Epithelial cell of esophagus (primary cell): ENCODE measurements around the gene CYB561D2.

Experiments used
- DNase-seq: peaks from one replicate; pipeline ENCODE4 v3.0.0; 2010; ENCODE audit warnings: low read depth
- H3K4me3 ChIP-seq: 2 replicates; pipeline ENCODE4 v1.5.1; 2011; ENCODE audit warnings: mild to moderate bottlenecking, low read length, control low read depth
- TF ChIP-seq, protein P1 (sequence below): IDR thresholded peaks from 2 replicates; pipeline ENCODE4 v1.5.1; 2011; ENCODE audit warnings: low read depth, mild to moderate bottlenecking, low read length, control low read depth, inconsistent platforms; ENCODE audit not compliant: insufficient read depth; ENCODE audit errors: missing control alignments

CYB561D2 gene

DNA sequence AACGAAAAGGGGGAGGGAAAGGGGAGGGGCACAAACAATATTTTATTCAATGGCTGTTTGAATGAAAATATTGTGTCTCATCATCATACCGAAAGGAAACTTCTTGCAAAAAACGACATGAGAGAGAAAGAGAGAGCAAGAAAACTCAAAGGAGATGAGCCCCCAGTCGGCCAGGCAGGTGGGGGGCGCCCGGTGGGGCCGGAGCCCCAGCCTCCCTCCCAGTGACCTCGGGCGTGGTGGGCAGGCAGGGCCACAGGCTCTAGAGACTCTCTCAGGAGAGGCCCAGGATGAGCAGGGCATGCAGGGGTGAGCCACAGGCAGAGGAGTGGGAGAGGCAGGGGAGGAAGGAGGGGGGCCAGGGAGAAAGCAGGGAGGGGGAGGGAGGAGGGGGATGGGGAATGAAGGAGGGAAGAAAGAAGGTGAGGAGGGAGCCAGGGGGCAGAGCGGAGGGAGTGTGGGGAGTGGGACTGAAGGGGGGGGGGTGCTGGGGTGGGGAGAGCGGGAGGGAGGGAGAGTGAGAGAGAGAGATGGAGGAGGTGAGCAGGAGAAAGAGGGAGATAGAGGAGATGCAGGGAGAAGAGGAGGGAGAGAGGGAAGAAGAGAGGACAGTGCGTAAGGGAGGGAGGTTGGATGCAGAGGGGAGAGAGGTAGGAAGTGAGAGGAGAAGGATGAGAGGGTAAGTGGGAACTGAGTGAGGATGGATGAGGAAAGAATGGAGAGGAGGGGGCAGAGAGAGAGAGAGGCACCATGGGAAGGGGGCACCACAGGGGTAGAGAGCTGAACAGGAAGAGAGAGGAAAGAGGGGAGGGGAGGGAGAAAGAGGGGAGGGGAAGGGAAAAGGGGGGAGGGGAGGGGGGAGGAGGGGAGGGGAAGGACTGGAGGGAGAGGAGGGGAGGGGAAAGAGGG, 22.7 kb downstream of the CYB561D2 start:
- no peak overlapping the region for H3K4me3 ChIP-seq
- TF ChIP-seq, protein P1, sequence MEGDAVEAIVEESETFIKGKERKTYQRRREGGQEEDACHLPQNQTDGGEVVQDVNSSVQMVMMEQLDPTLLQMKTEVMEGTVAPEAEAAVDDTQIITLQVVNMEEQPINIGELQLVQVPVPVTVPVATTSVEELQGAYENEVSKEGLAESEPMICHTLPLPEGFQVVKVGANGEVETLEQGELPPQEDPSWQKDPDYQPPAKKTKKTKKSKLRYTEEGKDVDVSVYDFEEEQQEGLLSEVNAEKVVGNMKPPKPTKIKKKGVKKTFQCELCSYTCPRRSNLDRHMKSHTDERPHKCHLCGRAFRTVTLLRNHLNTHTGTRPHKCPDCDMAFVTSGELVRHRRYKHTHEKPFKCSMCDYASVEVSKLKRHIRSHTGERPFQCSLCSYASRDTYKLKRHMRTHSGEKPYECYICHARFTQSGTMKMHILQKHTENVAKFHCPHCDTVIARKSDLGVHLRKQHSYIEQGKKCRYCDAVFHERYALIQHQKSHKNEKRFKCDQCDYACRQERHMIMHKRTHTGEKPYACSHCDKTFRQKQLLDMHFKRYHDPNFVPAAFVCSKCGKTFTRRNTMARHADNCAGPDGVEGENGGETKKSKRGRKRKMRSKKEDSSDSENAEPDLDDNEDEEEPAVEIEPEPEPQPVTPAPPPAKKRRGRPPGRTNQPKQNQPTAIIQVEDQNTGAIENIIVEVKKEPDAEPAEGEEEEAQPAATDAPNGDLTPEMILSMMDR = no peak
- DNase-seq = no peak

DNA sequence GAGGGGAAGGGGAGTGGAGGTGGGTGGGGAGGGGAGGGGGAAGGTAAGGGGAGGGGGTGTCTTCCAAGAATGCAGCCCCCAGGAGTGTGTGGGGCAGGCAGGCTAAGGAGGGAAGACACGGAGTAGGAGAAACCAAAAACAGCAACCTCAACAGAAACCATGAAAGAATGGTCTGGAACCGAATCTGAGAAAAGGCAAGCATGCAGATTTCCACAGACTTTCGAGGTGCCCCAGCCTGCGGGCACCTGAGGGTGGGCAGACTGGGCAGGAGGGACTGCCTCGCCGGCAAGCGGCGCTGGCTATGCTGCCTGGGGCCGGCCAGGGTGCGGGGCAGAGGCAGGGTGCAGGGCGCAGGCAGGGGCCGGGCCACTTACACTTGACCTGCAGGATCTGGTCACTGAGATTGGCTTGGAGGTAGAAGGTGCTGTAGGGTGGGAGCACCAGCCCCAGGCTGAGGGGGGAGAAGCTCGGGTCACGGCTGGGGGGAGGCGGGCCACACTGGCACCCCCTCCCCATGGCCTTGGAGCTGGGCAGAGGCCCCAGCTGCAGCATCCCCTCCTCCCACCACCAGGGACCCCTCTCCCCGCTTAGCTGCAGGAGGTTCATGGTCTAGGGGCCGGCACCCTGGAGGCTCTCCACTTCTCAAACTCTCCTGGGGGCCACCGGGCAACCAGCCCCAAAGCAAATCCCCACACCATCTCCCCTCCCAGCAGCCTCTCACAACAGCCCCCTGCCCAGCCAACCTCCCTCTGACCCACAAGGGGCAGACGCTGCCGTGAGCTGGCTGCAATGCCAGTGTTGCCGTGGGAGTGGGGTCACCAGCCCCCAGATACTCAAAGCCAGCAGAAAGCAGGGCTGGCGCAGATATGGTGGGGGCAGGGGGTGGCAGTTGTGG, 23.9 kb downstream of the CYB561D2 start:
- no peak overlapping the region for H3K4me3 ChIP-seq
- TF ChIP-seq, protein P1 = no peak
- DNase-seq = no peak

GRCh38 chr3:50375258-50375931, 24.7 kb downstream of the CYB561D2 start:
- no peak for DNase-seq
- TF ChIP-seq, protein P1 = no peak
- H3K4me3 ChIP-seq = no peak overlapping the region

GRCh38 chr3:50378024-50378423, 27.4 kb downstream of the CYB561D2 start:
- TF ChIP-seq, protein P1 = no peak
- no peak overlapping the region for H3K4me3 ChIP-seq
- DNase-seq = no peak

DNA sequence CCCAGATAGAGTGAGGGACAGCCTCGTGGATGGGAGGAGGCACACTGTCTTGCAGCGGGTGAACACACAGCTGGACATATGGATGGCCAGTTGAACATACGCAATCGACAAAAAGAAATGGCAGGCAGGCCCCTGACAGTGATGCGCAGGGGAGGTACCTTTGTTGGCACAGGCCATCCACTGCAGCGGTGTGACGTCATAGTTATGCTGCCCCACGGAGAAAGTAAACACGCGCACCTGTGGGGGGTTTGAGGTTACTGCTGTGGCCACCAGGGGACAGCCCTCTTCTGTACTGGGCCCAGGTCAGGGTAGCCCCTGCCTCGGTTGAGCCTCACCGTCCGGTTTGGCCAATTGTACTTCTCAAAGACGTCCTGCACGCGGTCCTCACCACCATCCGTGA, 28.1 kb downstream of the CYB561D2 start:
- no peak for DNase-seq

DNA sequence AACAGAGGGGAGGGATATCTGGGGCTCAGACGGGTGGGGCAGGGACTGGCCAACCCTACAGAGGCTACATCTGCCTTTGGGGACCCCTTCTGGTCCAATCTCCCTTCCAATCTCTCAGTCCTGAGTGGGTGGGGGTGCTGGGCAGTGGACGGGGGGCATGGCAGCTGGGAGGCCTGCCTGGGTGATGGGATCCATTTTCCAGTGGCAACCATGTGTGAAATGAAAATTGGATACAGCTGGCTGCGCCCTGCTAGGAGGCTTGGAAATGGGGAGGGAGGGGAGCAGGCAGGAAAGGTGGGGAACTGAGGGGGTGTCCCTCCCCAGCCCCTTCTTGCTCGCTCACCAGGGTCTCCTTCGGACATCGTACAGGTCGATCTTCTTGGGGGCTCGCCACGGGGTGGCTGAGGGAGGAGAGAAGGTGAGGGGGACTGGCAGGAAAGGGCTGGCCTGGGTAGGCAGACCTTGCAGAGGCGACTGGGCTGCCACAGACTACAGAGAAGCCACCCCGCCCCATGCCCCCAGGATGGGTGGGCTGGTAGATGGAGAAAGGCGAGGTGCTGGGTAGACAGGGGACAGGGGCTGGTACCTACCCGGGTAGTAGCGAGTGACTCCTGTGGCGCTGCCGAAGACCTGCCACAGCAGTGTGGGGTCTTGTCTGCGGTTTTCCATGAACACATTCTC, 29.9 kb downstream of the CYB561D2 start:
- TF ChIP-seq, protein P1 = no peak
- DNase-seq = no peak
- H3K4me3 ChIP-seq = no peak overlapping the region

More for the DNA sequence above, 28.1 kb downstream of the CYB561D2 start:
- TF ChIP-seq, protein P1 = no peak
- no peak overlapping the region for H3K4me3 ChIP-seq
